Astrocyte (in vitro differentiated cells and primary cell): ENCODE results near the gene FRRS1.

Experiments
- CTCF ChIP-seq: IDR thresholded peaks from 2 replicates; pipeline ENCODE4 v1.5.1; 2011; ENCODE audit warnings: low read depth, mild to moderate bottlenecking, inconsistent platforms, low read length, moderate library complexity; ENCODE audit not compliant: insufficient read depth
- EZH2 ChIP-seq: IDR thresholded peaks from 2 replicates; pipeline ENCODE4 v1.6.1; 2012; ENCODE audit warnings: mild to moderate bottlenecking, low read length, inconsistent platforms; ENCODE audit not compliant: insufficient read depth

- TF ChIP-seq CTCF (peak; percentile 61), EZH2 (no peak)
Observed at GRCh38 chr1:99737016-99737415, 29.4 kb downstream of the FRRS1 start.
